Activated CD8-positive, alpha-beta memory T cell treated with anti-CD3 and anti-CD28 coated beads, Interleukin-2, amount 50 U/mL, for 1 hour (primary cell): ENCODE measurements around the gene SERPINA5.

Source experiments
- DNase-seq: peaks from one replicate; pipeline ENCODE4 v3.0.0-alpha.2; 2020; ENCODE audit errors: extremely low read depth

SERPINA5 gene

GRCh38 chr14:94550041-94550440 lies 31.2 kb upstream of the SERPINA5 start:
- no peak for DNase-seq

DNA sequence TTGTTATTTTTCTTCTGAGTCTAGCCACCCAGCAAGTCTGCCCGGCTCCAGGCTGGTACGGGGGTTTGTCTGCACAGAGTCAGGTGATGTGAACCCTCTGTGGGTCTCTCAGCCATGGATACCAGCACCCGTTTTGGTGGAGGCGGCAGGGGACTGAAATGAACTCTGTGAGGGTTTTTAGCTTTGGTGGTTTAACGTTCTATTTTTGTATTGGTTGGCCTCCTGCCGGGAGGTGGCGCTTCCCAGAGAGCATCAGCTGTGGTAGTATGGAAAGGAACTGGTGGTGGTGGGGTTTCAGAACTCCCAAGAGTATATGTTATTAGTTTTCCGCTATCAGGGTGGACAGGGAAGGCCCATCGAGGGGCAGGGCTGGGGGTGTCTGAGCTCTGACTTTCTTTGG lies 25.2 kb upstream of the SERPINA5 start:
- no peak for DNase-seq

DNA sequence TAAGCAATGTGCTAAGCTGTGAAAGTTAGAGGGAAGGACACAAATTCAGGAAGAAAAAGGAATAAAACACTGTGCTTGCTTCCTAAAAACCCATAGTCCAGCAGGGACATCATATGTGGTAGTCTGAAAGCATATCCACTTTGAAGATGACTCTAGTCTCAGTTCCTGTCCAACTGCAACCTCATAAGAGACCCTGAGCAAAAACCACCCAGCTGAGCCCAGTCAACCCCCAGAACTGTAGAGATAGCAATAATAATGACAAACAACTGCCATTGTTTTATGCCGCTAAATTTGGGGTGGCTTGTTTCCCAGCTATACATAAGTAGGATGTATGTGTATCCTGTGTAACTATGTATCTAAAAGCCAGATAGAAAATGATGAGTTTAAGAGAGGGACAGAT lies 23.9 kb upstream of the SERPINA5 start:
- DNase-seq, result no peak

DNA sequence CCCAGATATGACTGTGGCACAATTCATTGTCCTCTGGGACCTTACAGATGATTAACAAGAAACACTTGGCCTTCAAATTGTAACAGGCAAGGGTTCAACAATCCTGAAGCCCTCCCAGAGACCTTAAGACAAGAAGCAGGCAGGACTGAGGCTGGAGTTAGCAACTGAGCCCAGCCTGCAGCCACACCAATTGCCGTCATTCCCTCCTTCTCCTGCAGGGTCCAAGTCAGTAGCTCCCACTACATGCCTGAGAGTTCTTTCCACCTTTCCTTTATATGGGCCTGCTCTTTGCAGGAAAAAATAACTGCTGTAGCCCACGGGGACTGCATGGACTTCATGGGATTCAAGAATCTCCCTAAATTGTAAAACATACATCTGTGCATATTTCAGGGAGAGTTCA lies 22.4 kb upstream of the SERPINA5 start:
- DNase-seq, result no peak

GRCh38 chr14:94559638-94560290 lies 21.5 kb upstream of the SERPINA5 start:
- DNase-seq, result no peak

DNA sequence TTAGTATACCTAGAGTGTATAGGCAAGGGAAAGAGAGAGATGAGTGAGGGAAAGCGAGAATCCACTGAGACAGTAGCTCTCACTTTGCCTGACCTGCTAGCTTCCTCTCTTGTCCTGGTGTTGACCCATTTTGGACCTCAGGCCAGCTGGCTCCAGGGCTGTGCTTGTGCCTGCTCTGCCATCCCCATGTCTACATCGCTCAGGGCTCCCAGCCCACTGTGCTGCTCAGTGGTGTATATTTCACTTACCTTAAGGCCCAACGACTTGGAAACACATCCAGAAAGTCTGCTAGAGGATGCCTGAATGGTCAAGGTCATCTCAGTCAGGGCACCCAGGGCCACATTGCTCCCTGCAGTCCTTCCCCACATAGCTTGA lies 20.9 kb upstream of the SERPINA5 start:
- no peak for DNase-seq

GRCh38 chr14:94560751-94561655 lies 20.2 kb upstream of the SERPINA5 start, which contains the start of gene SERPINA4:
TSS of gene SERPINA4 (plus strand) at chr14:94561442. CDS start at chr14:94563483, 2,041 bp downstream.
- DNase-seq, result no peak

- DNase-seq, result no peak
Observed at GRCh38 chr14:94561656-94562010, 19.6 kb upstream of the SERPINA5 start.

- no peak for DNase-seq
Observed at GRCh38 chr14:94562022-94562421, 19.2 kb upstream of the SERPINA5 start.

DNA sequence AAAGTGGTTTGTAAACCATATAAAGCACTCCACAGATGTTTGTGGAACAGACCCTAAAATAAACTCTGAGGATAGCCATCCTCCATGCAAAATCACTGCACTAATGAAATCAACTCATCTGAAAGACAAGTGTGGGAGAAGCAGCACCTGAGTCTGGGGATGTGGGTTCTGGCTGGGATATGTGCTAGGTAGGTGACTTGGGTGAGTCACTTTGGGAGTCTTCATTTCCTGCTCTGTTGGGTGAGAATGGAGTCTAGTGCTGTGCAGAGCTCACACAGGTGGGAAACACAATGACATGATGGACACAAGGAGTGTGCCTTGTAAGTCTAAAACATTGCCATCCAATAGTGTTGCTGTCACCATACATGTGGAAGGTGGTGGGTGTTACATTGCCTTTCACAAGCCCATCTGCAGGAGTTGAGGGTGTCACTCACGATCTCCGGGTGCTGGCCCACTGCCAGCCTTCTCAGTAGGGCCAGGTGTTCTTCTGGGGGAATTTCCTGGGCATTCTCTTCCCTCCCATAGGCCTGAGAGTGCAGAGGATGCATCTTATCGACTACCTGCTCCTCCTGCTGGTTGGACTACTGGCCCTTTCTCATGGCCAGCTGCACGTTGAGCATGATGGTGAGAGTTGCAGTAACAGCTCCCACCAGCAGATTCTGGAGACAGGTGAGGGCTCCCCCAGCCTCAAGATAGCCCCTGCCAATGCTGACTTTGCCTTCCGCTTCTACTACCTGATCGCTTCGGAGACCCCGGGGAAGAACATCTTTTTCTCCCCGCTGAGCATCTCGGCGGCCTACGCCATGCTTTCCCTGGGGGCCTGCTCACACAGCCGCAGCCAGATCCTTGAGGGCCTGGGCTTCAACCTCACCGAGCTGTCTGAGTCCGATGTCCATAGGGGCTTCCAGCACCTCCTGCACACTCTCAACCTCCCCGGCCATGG lies 18.0 kb upstream of the SERPINA5 start:
- no peak for DNase-seq

DNA sequence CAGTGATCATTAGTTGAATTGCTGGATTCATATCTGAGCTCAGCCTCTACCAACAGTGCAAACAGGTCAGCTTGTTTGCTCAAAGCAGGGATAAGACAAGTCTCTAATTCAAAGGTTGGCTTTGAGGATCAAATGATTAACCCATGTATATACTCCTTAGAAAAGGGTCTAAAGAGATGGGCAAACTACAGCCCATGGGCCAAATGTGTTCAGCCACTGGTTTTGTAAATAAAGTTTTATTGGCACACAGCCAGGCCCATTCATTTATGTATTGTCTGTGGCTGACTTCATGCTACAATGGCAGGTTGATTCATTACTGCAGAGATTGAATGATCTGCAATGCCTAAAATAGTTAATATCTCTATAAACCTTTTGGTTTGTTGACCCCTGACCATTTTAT lies 16.8 kb upstream of the SERPINA5 start:
- no peak for DNase-seq

- DNase-seq, result no peak
Observed at GRCh38 chr14:94568186-94568585, 13.0 kb upstream of the SERPINA5 start.

DNA sequence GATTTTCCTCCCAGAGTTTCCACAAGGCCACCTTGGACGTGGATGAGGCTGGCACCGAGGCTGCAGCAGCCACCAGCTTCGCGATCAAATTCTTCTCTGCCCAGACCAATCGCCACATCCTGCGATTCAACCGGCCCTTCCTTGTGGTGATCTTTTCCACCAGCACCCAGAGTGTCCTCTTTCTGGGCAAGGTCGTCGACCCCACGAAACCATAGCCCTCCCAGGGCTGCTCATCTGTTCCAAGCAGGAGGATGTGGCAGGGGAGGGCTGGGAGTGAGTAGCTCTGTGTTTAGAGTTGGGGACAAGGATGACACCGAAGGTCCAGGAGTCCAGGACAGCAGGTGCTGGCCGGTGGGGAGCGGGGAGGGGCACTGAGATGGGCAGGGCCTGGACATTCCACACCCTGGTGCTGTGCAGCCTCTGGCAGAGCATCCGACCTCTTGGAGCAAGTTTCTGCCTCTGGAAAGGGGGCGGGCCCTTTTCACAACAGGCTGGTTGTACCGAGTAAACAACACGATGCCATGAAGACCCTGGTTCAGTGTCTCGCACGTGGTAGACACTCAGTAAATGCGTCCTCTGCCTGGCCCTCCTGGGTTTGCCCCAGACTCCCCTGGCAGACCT lies 11.7 kb upstream of the SERPINA5 start:
- no peak for DNase-seq

GRCh38 chr14:94570002-94570400 lies 11.2 kb upstream of the SERPINA5 start:
- DNase-seq, result no peak

- no peak for DNase-seq
Observed at GRCh38 chr14:94570440-94570839, 10.8 kb upstream of the SERPINA5 start.

DNA sequence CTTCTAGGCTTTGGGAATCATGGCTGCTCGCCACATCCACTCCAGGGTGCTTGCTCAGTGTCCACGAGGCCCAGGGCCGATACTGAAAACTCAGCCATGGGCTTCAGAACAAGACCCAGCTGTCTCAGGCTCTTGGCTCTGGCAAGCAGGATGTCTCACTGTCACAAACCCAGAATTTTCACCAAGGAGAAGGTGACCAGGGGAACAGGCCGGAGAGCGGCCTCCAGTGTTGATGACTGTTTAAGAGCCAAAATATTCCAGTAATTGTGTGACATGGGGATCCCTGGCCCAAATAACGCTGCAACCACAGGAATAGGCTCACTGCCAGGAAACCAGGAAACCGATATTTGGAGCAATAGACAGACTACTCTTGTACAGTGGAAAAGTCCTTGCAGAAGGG lies 9.8 kb upstream of the SERPINA5 start:
- no peak for DNase-seq

- DNase-seq, result no peak
Observed at GRCh38 chr14:94571950-94572349, 9.3 kb upstream of the SERPINA5 start.

DNA sequence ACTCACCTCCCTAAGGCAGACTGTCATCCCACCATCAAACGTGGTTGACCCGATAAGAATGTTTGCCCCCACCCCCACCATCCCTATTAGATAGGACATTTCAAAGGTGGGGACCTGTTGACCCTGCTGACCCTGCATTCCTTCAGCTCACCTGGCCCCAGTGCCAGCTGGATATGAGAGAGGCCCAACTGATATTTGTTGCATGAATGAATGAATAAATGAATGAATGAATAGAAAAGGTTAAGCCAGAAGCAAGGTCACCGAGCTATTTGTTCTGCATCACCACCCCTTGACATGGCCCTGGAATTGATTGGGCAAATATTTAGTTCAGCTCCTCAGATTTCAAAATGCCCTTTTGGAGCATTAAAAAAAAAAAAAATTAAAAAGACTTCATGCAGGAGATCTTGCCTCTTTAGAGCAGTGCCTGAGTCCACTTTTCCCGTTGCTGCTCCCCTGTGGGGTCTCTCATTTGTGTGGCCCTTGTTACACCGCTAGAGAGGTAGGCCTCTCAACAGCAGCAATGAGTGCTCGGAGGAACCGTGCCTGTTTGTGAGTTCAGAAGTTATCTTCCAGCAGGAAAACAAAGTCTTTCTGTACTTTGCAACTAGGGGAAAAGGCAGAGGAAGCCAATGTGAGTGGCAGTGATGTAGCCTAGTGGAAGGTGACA lies 8.5 kb upstream of the SERPINA5 start:
- DNase-seq, result no peak

- no peak for DNase-seq
Observed at GRCh38 chr14:94573475-94574277, 7.5 kb upstream of the SERPINA5 start.

DNA sequence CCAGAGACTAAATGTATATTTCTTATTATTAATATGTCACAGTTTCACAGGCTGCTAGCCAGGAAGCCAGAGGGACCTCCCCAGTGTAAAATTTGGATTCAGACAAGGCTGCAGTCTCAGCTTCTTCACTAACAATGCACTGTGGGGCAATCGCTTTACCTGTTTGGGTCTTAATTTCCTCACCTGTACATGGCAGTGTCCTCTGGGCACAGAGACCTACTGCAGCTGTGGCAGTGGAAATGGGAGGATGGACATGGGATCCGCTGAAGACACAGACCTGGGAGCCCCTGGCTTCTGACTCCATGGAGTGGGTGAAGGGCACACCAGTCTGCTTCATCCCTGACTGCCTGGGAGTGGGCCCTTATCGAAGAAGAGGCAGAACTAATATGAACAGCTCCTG lies 6.9 kb upstream of the SERPINA5 start:
- no peak for DNase-seq
